IMR-90 (cell line): ENCODE data around the gene LLGL2. TPM values are rescaled to one million over a fixed set of nuclear protein-coding genes. Genes with fewer than 3 reads are reported as not detected.

Source experiments
- ATAC-seq: fragments of 200-7000 bp; cut with Tn5 transposase; 2 replicates; pipeline ENCODE4 v1.9.1; 2020; ENCODE audit warnings: low read depth, mild to moderate bottlenecking, moderate library complexity
- BruUV-seq: library from RNA; stranded (reverse); fragments of 400-500 nt; replicated peaks from 2 replicates; lab custom pipeline; 2021; lab: Mats Ljungman, UMichigan
- CTCF ChIA-PET: fragments of 300-600 bp; formaldehyde crosslinking; extraction: SDS; loops from one replicate; lab custom pipeline; 2021; ENCODE audit warnings: antibody characterized with exemption; lab: Yijun Ruan, JAX
- POLR2A ChIA-PET: fragments of 300-600 bp; sonication (Branson Sonifier 250); formaldehyde crosslinking; loops from one replicate; lab custom pipeline; 2022; ENCODE audit warnings: antibody characterized with exemption; ENCODE audit not compliant: unreplicated experiment; lab: Charles Lee
- DNase-seq: peaks from one replicate; pipeline ENCODE4 v3.0.0; 2013
- H2AFZ ChIP-seq: replicated peaks from 2 replicates; pipeline ENCODE3; 2013; ENCODE audit warnings: low read length, mild to moderate bottlenecking; ENCODE audit not compliant: poor library complexity
- H2AK5ac ChIP-seq: 2 replicates; pipeline ENCODE4 v1.6.1; 2013; ENCODE audit warnings: low read depth, low read length, inconsistent platforms
- H2AK9ac ChIP-seq: replicated peaks from 2 replicates; pipeline ENCODE3; 2013; ENCODE audit warnings: mild to moderate bottlenecking, low read depth, low read length, moderate library complexity; ENCODE audit not compliant: poor library complexity
- H2BK120ac ChIP-seq: 2 replicates; pipeline ENCODE4 v1.6.1; 2013; ENCODE audit warnings: low read depth, low read length, inconsistent platforms
- H2BK15ac ChIP-seq: 3 replicates; pipeline ENCODE4 v1.6.1; 2013; ENCODE audit warnings: low read depth, low read length, inconsistent platforms
- H2BK20ac ChIP-seq: 2 replicates; pipeline ENCODE4 v1.6.1; 2013; ENCODE audit warnings: low read depth, mild to moderate bottlenecking, inconsistent platforms, low read length, moderate library complexity
- H2BK5ac ChIP-seq: 2 replicates; pipeline ENCODE4 v1.6.1; 2013; ENCODE audit warnings: mild to moderate bottlenecking, low read depth, low read length, inconsistent platforms; ENCODE audit not compliant: poor library complexity, severe bottlenecking
- H3K14ac ChIP-seq: replicated peaks from 2 replicates; pipeline ENCODE4 v1.6.1; 2013; ENCODE audit warnings: low read depth, low read length, inconsistent platforms
- H3K18ac ChIP-seq: 2 replicates; pipeline ENCODE4 v1.6.1; 2013; ENCODE audit warnings: low read depth, low read length, control low read depth
- H3K23ac ChIP-seq: 2 replicates; pipeline ENCODE4 v1.6.1; 2013; ENCODE audit warnings: low read depth, low read length, inconsistent platforms
- H3K27ac ChIP-seq: 2 replicates; pipeline ENCODE4 v1.5.1; 2013; ENCODE audit warnings: mild to moderate bottlenecking, control low read depth, low read length; ENCODE audit not compliant: insufficient read depth
- H3K27me3 ChIP-seq: 2 replicates; pipeline ENCODE4 v1.6.1; 2013; ENCODE audit warnings: low read length; ENCODE audit not compliant: control insufficient read depth, insufficient read depth
- H3K36me3 ChIP-seq: 2 replicates; pipeline ENCODE4 v1.6.1; 2013; ENCODE audit warnings: low read length, mixed read lengths; ENCODE audit not compliant: control insufficient read depth, insufficient read depth
- H3K4ac ChIP-seq: 2 replicates; pipeline ENCODE4 v1.6.1; 2013; ENCODE audit warnings: low read depth, low read length, inconsistent platforms
- H3K4me1 ChIP-seq: 2 replicates; pipeline ENCODE4 v1.6.1; 2013; ENCODE audit warnings: low read length, mixed read lengths; ENCODE audit not compliant: control insufficient read depth, insufficient read depth
- H3K4me2 ChIP-seq: 2 replicates; pipeline ENCODE4 v1.6.1; 2013; ENCODE audit warnings: low read depth, mild to moderate bottlenecking, control low read depth, low read length, moderate library complexity
- H3K4me3 ChIP-seq: 2 replicates; pipeline ENCODE4 v1.5.1; 2013; ENCODE audit warnings: low read depth, mild to moderate bottlenecking, control low read depth, low read length, moderate library complexity; ENCODE audit not compliant: insufficient read depth
- H3K56ac ChIP-seq: 2 replicates; pipeline ENCODE4 v1.6.1; 2013; ENCODE audit warnings: low read length, inconsistent platforms; ENCODE audit not compliant: insufficient read depth; ENCODE audit errors: extremely low read depth
- H3K79me1 ChIP-seq, 2 experiments: 2 replicates each; pipeline ENCODE4 v1.6.1; 2013; ENCODE audit warnings: low read length in 2 of 2, inconsistent platforms in 1 of 2, low read depth in 1 of 2
- H3K9ac ChIP-seq: 2 replicates; pipeline ENCODE4 v1.6.1; 2013; ENCODE audit warnings: low read depth, low read length, control low read depth
- H3K9me1 ChIP-seq: 2 replicates; pipeline ENCODE4 v1.6.1; 2013; ENCODE audit warnings: low read length, inconsistent platforms; ENCODE audit not compliant: insufficient read depth
- H3K9me3 ChIP-seq: 2 replicates; pipeline ENCODE4 v1.6.1; 2013; ENCODE audit warnings: low read length; ENCODE audit not compliant: control insufficient read depth, insufficient read depth
- H4K20me1 ChIP-seq: 2 replicates; pipeline ENCODE4 v1.6.1; 2013; ENCODE audit warnings: low read length, inconsistent platforms; ENCODE audit not compliant: insufficient read depth
- H4K5ac ChIP-seq: 2 replicates; pipeline ENCODE4 v1.6.1; 2013; ENCODE audit warnings: mild to moderate bottlenecking, low read depth, low read length, control low read depth
- H4K8ac ChIP-seq, 2 experiments: 2 replicates each; pipeline ENCODE4 v1.6.1; 2013; ENCODE audit warnings: low read depth in 2 of 2, low read length in 2 of 2, control low read depth in 1 of 2, inconsistent platforms in 1 of 2
- H4K91ac ChIP-seq: 2 replicates; pipeline ENCODE4 v1.6.1; 2013; ENCODE audit warnings: low read depth, low read length, inconsistent platforms; ENCODE audit not compliant: insufficient read depth
- MAFK ChIP-seq: IDR thresholded peaks from 2 replicates; pipeline ENCODE4 v1.6.1; 2012; ENCODE audit warnings: low read depth, low read length, improper control_type of control experiment
- MXI1 ChIP-seq: IDR thresholded peaks from 2 replicates; pipeline ENCODE4 v1.6.1; 2012; ENCODE audit warnings: low read depth, mild to moderate bottlenecking, low read length, moderate library complexity, borderline replicate concordance
- WGBS, 2 experiments: methylation state at CpG; one replicate each; pipeline versions ENCODE4 v1.1.5 to v1.1.7; 2013; ENCODE audit warnings: missing lambda C conversion rate in 2 of 2; ENCODE audit not compliant: insufficient read length in 1 of 2; ENCODE audit errors: extremely low coverage in 2 of 2; 5-methylcytosine and 5-hydroxymethylcytosine counted together
- dilution Hi-C: fragments of 300-500 bp; cut with HindIII; formaldehyde crosslinking; loops from one replicate; pipeline ENCODE4 v1.14.3; 2018; ENCODE audit warnings: low sequenced_read_pairs; ENCODE audit not compliant: unreplicated experiment
- in situ Hi-C: fragments of 300-500 bp; cut with MboI; formaldehyde crosslinking; loops from 3 replicates; pipeline ENCODE4 v1.14.3; 2019; ENCODE audit warnings: low sequenced_read_pairs, inconsistent platforms, mixed read lengths
- intact Hi-C: fragments of 100-400 bp; cut with micrococcal nuclease; formaldehyde crosslinking; loops from 2 replicates; pipeline ENCODE4 v1.10.0; 2022
- polyA plus RNA-seq, 3 experiments: library from polyadenylated mRNA; depleted of rRNA; stranded (reverse); fragments of >200 nt; gene quantifications; 2 replicates each; pipeline ENCODE4 v1.2.3, GENCODE V29; 2012; ENCODE audit warnings: low replicate concordance in 1 of 3
- total RNA-seq: library from RNA; depleted of rRNA; stranded (reverse); fragments of >200 nt; gene quantifications from 2 replicates; pipeline ENCODE4 v1.2.3, GENCODE V29; 2012

LLGL2 gene
- total and polyA plus RNA-seq, 2 of the 4 experiments (the other 2 are of a cell fraction): 0.54 to 0.72 TPM

DNA sequence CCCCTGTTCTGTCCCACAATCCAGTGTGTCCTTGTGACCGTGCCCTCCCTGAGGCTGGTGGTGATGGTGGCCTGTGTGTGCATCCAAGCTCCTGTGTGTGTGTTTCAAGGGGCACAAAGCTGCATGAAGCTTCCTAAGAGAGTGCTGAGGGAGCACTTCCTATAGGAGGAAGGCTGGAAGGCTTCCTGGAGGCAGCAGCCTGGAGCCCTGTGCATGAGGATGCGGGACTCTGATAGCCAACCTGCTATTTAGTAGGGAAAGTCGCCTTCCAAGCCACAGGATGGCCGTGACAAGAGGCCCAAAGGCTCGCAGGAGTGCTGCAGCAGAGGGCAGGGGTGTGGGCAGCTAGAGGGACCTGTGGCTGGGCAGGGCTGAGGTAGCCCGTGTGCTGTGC, 70.4 kb downstream of the LLGL2 start:
- 56% methylated on average over 3 of the region's 6 CpGs; no CpG with 5 or more reads in 1 of the 2 experiments for WGBS, 2 experiments
- Histone ChIP-seq H3K9me3 (no peaks in the 10 kb centered on the region), H3K14ac (no peak overlapping the region), H3K9me1 (no peaks in the 10 kb centered on the region), H3K4me2 (no peak overlapping the region), H2AFZ (no peak overlapping the region), H4K8ac (no peak overlapping the region), H2AK9ac (no peak overlapping the region), H3K4me1 (no peaks in the 10 kb centered on the region), H2BK5ac (no peak overlapping the region), H3K36me3 (no peaks in the 10 kb centered on the region), H3K18ac (no peak overlapping the region), H3K23ac (no peak overlapping the region), H3K9ac (no peak overlapping the region), H2AK5ac (no peak overlapping the region), H3K4me3 (no peak overlapping the region), H4K91ac (no peak overlapping the region), H2BK20ac (no peak overlapping the region), H3K27me3 (peaks cover 28% of the 10 kb centered on the region), H3K56ac (no peak overlapping the region), H2BK15ac (no peak overlapping the region), H3K27ac (no peak overlapping the region), H4K5ac (no peak overlapping the region), H3K4ac (no peak overlapping the region), H2BK120ac (no peak overlapping the region), H4K20me1 (no peaks in the 10 kb centered on the region; the same call in 1 of the 2 replicates), H3K79me1 (no peaks in the 10 kb centered on the region)
- BruUV-seq: no TSS peak
- POLR2A ChIA-PET: no interaction called here
- intact Hi-C loops (no loop called here), dilution Hi-C loops (no loop called here), in situ Hi-C loops (no loop called here)
- TF ChIP-seq MAFK: no peak
- no peak for TF ChIP-seq MXI1
- ATAC-seq (no peak), DNase-seq (no peak)
- CTCF ChIA-PET: interaction anchor here (1.1 kb wide), 1 partner anchor 158 kb away, joined by 3 read pairs; no protein-coding TSS in a partner anchor
